GM19395 (cell line): ENCODE measurements around the gene LPGAT1.

Experiments
- ATAC-seq: cut with Tn5 transposase; IDR thresholded peaks from one replicate; pipeline ENCODE4 v1.9.1; 2021; ENCODE audit warnings: mild to moderate bottlenecking, moderate library complexity; ENCODE audit not compliant: unreplicated experiment

LPGAT1 gene

GRCh38 chr1:211829343-211830054 is 1.1 kb downstream of the LPGAT1 start:
- ATAC-seq = no peak

- ATAC-seq = no peak
Measured at GRCh38 chr1:211828584-211829342, 1.8 kb downstream of the LPGAT1 start.

GRCh38 chr1:211827051-211827450 is 3.5 kb downstream of the LPGAT1 start:
- ATAC-seq = no peak

- ATAC-seq = no peak
Measured at GRCh38 chr1:211825980-211826379, 4.6 kb downstream of the LPGAT1 start.

GRCh38 chr1:211822677-211823407 is 7.7 kb downstream of the LPGAT1 start:
- ATAC-seq = no peak

GRCh38 chr1:211816586-211816985 is 14.0 kb downstream of the LPGAT1 start:
- ATAC-seq = no peak

GRCh38 chr1:211814313-211814712 is 16.2 kb downstream of the LPGAT1 start:
- ATAC-seq = no peak

- no peak for ATAC-seq
Measured at GRCh38 chr1:211813590-211813989, 17.0 kb downstream of the LPGAT1 start.

- no peak for ATAC-seq
Measured at GRCh38 chr1:211812584-211812983, 18.0 kb downstream of the LPGAT1 start.

- no peak for ATAC-seq
Measured at GRCh38 chr1:211811848-211812247, 18.7 kb downstream of the LPGAT1 start.

- no peak for ATAC-seq
Measured at GRCh38 chr1:211811126-211811525, 19.4 kb downstream of the LPGAT1 start.

- no peak for ATAC-seq
Measured at GRCh38 chr1:211808475-211808874, 22.1 kb downstream of the LPGAT1 start.

- no peak for ATAC-seq
Measured at GRCh38 chr1:211804915-211805314, 25.6 kb downstream of the LPGAT1 start.

GRCh38 chr1:211800925-211801607 is 29.5 kb downstream of the LPGAT1 start:
- no peak for ATAC-seq

- ATAC-seq = no peak
Measured at GRCh38 chr1:211797994-211798393, 32.6 kb downstream of the LPGAT1 start.

- no peak for ATAC-seq
Measured at GRCh38 chr1:211791979-211792378, 38.6 kb downstream of the LPGAT1 start.

GRCh38 chr1:211789641-211790464 is 40.7 kb downstream of the LPGAT1 start:
- ATAC-seq = no peak

GRCh38 chr1:211788626-211789025 is 41.9 kb downstream of the LPGAT1 start:
- ATAC-seq = no peak

GRCh38 chr1:211783897-211784296 is 46.7 kb downstream of the LPGAT1 start:
- ATAC-seq = no peak

GRCh38 chr1:211783266-211783665 is 47.3 kb downstream of the LPGAT1 start:
- ATAC-seq = no peak
